ENCODE measurements around the gene ZNF136. TPM values are rescaled to one million over a fixed set of nuclear protein-coding genes. Genes with fewer than 3 reads are reported as not detected.

ZNF136 gene
- total and polyA plus RNA-seq, 9 of the 15 experiments (the other 6 are each of a cell fraction or from before 2014, with no cell fraction given), result 1.0 to 5.3 (median 3.1) TPM

- peak in 1 of 2 experiments; percentile 7 for TF ChIP-seq E2F6 (IDR thresholded peaks at IDR 0.05; ENCODE audit: borderline replicate concordance in 1 of 2, extremely low read depth in 1 of 2, insufficient read depth in 1 of 2, insufficient read length in 1 of 2, low read depth in 1 of 2, low read length in 1 of 2, poor library complexity in 1 of 2, severe bottlenecking in 1 of 2)
- no peak for TF ChIP-seq ZFPM2 (CRISPR knock-in tag; IDR thresholded peaks at IDR 0.05)
- no peak for TF ChIP-seq TSC22D4 (tag; IDR thresholded peaks at IDR 0.05)
- peak; percentile 94 for TF ChIP-seq PKNOX1 (IDR thresholded peaks at IDR 0.05)
- no peak for TF ChIP-seq NBN (IDR thresholded peaks at IDR 0.05; ENCODE audit: low read depth)
- peak; percentile 58; the same call in 1 of the 2 replicates for TF ChIP-seq ATF7 (IDR thresholded peaks at IDR 0.05)
- peak in 1 of 3 experiments; percentile 27 for TF ChIP-seq YY1 (IDR thresholded peaks at IDR 0.05; ENCODE audit: borderline replicate concordance in 1 of 3, control insufficient read depth in 1 of 3, extremely low read depth in 1 of 3, insufficient read depth in 3 of 3, insufficient read length in 1 of 3, insufficient replicate concordance in 2 of 3, low read depth in 1 of 3, low read length in 2 of 3)
- no peak for TF ChIP-seq TAF9B (IDR thresholded peaks at IDR 0.05; ENCODE audit: partially characterized antibody)
- TF ChIP-seq HCFC1 (IDR thresholded peaks at IDR 0.05; ENCODE audit: low read depth, low read length), result peak; percentile 55
- TF ChIP-seq NRF1 (conservative IDR thresholded peaks at IDR 0.05 in 1 of 2, IDR thresholded peaks at IDR 0.05 in 1 of 2), result peak; percentile 74 to 79
- peak; percentile 40; the same call in 1 of the 2 replicates for TF ChIP-seq PML (IDR thresholded peaks at IDR 0.05; ENCODE audit: low read length)
- TF ChIP-seq IRF2 (CRISPR knock-in tag; IDR thresholded peaks at IDR 0.05), result peak; percentile 91
- peak; percentile 83 for TF ChIP-seq ZBTB40 (IDR thresholded peaks at IDR 0.05)
- no peak for TF ChIP-seq ZBTB40 (CRISPR knock-in tag; IDR thresholded peaks at IDR 0.05)
Measured at GRCh38 chr19:12162882-12163806, at the start of gene ZNF136 (continued).

All from K562 (cell line).